ENCODE measurements around the gene ZNF19. TPM values are rescaled to one million over a fixed set of nuclear protein-coding genes. Genes with fewer than 3 reads are reported as not detected.

Gene ZNF19
- 13.4 TPM for total RNA-seq

GRCh38 chr16:71489122-71489521 is at the start of gene ZNF19:
ZNF19 (minus strand) TSS chr16:71489324; CDS start chr16:71482114, 7,210 bp downstream.

GRCh38 chr16:71526111-71526631 is 37.0 kb upstream of the ZNF19 start, which contains the start of gene CHST4:
CHST4 (plus strand) TSS chr16:71526426; CDS start chr16:71536678, 10,252 bp downstream.

DNA sequence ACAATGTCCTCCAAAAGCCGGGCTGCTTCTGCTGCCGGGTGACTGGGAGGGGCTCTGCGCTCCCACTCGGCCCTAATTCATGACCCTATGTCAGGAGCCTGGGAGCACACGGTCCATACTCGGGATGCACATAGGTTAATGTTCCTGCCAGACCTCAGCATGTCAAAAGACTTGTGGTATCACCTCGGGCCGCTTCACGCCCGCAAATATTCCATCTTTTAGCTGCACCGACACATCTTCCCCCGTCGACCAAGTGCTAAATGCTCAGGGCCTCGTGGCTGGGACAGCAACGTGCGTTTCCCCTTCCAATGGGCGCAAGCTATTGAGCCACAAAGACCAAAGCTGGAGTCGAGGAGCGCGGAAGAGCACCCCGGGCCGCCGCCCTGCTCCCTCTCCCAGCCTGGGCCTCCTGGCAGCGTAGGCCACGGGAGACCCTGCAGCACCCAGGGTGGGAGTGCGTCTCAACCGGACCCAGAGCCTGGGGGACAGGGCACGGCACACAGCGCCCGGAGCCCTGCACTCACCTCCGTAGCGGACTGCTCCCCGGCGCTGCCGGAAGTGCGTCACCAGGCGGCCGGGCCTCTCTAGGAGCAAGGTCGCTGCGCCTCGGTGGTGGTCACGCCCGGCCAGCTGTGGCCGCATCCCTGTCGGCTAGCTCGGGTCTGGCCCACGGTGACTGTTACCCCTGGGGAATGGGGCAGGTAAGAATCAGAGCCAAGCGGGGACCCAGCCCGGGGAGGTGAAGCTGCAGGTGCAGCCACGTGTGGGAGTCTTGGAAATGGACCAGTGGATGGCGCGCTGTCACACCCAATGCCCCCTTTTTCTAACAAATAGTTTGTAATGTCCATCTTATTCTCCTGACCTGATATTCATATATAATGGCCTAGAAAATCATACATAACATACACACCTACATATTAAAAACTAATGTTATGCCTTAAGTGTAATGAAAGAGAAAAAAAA is 27.2 kb downstream of the ZNF19 start, which contains the start of gene ZNF23:
Gene ZNF23 (minus strand): TSS at position 562 of the 963 bp plus-strand sequence. CDS start 5,451 bp downstream, outside the sequence.

DNA sequence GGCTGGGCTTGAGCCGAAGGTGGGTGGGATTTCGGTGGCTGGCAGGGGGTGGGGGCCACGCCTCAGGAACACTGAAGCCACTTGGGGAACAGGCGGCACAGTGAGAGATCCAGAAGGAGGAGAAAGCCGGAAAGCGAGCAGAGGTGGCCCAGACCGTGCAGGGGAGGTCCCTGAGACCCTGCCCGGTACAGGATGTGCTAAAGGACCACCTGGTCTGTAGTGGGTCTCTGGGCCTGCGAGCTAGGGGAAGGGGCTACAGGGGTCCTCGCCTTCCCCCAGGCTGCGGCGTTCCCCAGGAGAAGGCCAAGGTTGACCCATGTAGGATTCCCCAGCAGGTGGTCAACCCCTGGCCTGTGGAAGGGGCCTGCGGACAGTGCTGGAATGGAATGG is 47.1 kb downstream of the ZNF19 start, which contains the start of gene TLE7:
Gene TLE7 (minus strand): TSS at position 4 of the 390 bp plus-strand sequence. CDS start 8,730 bp downstream, outside the sequence.

Other genes starting within 250 kb of the ZNF19 start
- 61.4 TPM for gene CMTR2, start 199.9 kb downstream of the ZNF19 start, total RNA-seq
- gene CALB2, start 130.6 kb downstream of the ZNF19 start, total RNA-seq, result 21.0 TPM
- gene TLE7, start 47.3 kb downstream of the ZNF19 start, total RNA-seq, result not detected
- gene ZNF23, start 27.1 kb downstream of the ZNF19 start, total RNA-seq, result 15.4 TPM
- gene CHST4, start 37.1 kb upstream of the ZNF19 start, total RNA-seq, result 0.44 TPM
- not detected for gene TAT, start 87.8 kb upstream of the ZNF19 start, total RNA-seq
- 1.9 TPM for gene MARVELD3, start 136.9 kb upstream of the ZNF19 start, total RNA-seq
- gene PHLPP2, start 235.4 kb upstream of the ZNF19 start, total RNA-seq, result 24.3 TPM

All from camera-type eye (tissue), 1 donor.